Measurements from ENCODE around the gene GNAQ. TPM values are rescaled to one million over a fixed set of nuclear protein-coding genes. Genes with fewer than 3 reads are reported as not detected.

The GNAQ gene
- total RNA-seq, 4 donors from 2014 or later: 64.0 to 80.4 (median 69.2) TPM

DNA sequence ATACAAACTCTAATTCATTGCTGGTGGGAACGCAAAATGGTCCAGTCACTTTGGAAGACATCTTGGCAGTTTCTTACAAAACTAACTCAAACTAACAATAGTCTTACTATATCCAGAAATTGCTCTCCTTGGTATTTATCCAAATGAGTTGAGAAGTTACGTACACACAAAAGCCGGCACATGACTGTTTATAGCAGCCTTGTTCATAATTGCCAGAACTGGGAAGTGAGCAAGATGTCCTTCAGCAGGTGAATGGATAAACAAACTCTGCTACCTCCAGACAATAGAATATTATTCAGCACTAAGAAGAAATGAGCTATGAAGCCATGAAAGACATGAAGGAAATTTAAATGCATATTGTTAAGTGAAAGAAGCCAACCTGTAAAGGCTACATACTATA, 17.9 kb upstream of the GNAQ start:
- Histone ChIP-seq H3K27me3 (no peaks in the 10 kb centered on the region), H3K4me1 (peaks cover 0 to 3% (median 0%) of the 10 kb centered on the region in 4 donors), H3K4me3 (no peak overlapping the region), H3K9me3 (no peaks in the 10 kb centered on the region), H3K36me3 (no peaks in the 10 kb centered on the region), H3K27ac (replicated peaks in 1 of 4) (no peak overlapping the region)
- no peak for DNase-seq (ENCODE audit: extremely low spot score)
- intact Hi-C loops (cut with DNase I): no loop called here
- TF ChIP-seq POLR2AphosphoS5 (IDR thresholded peaks at IDR 0.05): no peak
- TF ChIP-seq EP300 (IDR thresholded peaks at IDR 0.05): no peak
- no peak for TF ChIP-seq POLR2A (IDR thresholded peaks at IDR 0.05; ENCODE audit: low read depth)
- TF ChIP-seq, protein P1, sequence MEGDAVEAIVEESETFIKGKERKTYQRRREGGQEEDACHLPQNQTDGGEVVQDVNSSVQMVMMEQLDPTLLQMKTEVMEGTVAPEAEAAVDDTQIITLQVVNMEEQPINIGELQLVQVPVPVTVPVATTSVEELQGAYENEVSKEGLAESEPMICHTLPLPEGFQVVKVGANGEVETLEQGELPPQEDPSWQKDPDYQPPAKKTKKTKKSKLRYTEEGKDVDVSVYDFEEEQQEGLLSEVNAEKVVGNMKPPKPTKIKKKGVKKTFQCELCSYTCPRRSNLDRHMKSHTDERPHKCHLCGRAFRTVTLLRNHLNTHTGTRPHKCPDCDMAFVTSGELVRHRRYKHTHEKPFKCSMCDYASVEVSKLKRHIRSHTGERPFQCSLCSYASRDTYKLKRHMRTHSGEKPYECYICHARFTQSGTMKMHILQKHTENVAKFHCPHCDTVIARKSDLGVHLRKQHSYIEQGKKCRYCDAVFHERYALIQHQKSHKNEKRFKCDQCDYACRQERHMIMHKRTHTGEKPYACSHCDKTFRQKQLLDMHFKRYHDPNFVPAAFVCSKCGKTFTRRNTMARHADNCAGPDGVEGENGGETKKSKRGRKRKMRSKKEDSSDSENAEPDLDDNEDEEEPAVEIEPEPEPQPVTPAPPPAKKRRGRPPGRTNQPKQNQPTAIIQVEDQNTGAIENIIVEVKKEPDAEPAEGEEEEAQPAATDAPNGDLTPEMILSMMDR (IDR thresholded peaks at IDR 0.05): no peak
- 50% methylated on average over 3 of the region's 3 CpGs for WGBS

DNA sequence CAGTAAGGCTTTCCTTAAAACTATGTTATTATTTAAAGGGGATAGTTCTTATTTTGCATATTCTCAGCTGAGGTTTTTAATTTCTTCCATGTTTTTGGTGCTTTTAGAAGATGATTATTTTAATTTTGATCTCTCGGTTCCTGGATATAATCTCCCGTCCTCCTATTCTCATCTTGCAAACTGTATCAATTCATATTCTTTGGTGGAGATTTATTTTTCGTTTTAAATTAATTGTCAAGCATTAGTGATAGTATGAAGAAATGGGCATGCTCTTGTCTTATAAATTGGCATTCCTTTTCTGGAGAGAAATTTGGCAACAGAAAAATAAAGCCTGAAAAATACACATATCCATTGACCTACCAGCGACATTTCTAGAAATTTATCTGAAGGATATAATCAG, 15.5 kb upstream of the GNAQ start:
- Histone ChIP-seq H3K27me3 (no peaks in the 10 kb centered on the region), H3K4me3 (no peak overlapping the region), H3K9me3 (no peaks in the 10 kb centered on the region), H3K27ac (replicated peaks in 1 of 4) (no peak overlapping the region), H3K36me3 (no peaks in the 10 kb centered on the region), H3K4me1 (peaks cover 0 to 3% (median 0%) of the 10 kb centered on the region in 4 donors)
- intact Hi-C loops (cut with DNase I): no loop called here
- TF ChIP-seq, protein P1 (IDR thresholded peaks at IDR 0.05): no peak
- TF ChIP-seq EP300 (IDR thresholded peaks at IDR 0.05) (no peak), POLR2A (IDR thresholded peaks at IDR 0.05; ENCODE audit: low read depth) (no peak)
- WGBS: 93% methylated on average over 4 of the region's 4 CpGs
- no peak for DNase-seq (ENCODE audit: extremely low spot score)

DNA sequence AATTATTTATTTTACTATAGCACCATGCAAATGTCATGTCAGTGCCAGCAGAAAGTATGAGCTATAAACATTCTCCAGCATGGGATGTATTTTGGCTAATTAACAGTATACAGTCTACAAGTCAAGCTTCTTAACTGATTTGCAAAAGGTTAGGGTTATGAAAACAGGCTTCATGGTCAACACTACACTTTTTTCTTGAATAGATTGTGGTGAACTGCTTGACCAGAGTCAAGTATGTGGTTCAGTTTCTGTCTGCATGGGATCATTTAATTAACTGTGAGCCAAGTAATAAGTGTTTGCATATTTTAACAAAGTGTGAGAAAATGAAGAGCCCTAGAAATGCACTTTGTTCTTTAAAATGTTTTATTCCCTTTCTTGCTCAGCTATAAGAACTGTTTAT, 14.5 kb upstream of the GNAQ start:
- Histone ChIP-seq H3K36me3 (no peaks in the 10 kb centered on the region), H3K27me3 (no peaks in the 10 kb centered on the region), H3K27ac (replicated peaks in 1 of 4) (no peak overlapping the region), H3K9me3 (no peaks in the 10 kb centered on the region), H3K4me3 (no peak overlapping the region), H3K4me1 (peaks cover 0 to 3% (median 0%) of the 10 kb centered on the region in 4 donors)
- TF ChIP-seq EP300 (IDR thresholded peaks at IDR 0.05) (no peak), POLR2A (IDR thresholded peaks at IDR 0.05; ENCODE audit: low read depth) (no peak), POLR2AphosphoS5 (IDR thresholded peaks at IDR 0.05) (no peak)
- TF ChIP-seq, protein P1 (IDR thresholded peaks at IDR 0.05): no peak
- no peak for DNase-seq (ENCODE audit: extremely low spot score)
- intact Hi-C loops (cut with DNase I): no loop called here

DNA sequence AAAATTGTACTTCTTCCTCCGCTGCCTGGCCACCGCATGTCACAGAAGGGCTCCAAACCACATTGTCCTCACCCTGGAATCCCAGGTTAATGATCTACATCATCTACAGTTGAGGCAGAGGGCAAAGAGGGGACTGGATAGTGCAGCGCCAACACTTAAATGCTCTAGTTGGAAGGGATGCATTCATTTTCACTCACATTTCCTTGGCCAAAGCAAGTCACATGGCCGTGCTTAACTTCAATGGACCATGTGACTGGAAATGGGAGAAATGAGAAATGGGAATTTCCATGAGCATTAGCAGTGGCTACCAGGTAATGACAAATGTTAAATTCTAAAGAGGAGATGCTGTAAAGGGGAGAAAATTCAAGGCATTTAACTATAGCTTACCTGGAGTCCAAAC, 13.3 kb upstream of the GNAQ start:
- H3K27ac ChIP-seq (replicated peaks in 1 of 4): no peak overlapping the region
- WGBS: 84% methylated on average over 4 of the region's 4 CpGs
- H3K4me1 ChIP-seq: peaks cover 0 to 3% (median 0%) of the 10 kb centered on the region in 4 donors
- H3K27me3 ChIP-seq: no peaks in the 10 kb centered on the region
- TF ChIP-seq POLR2AphosphoS5 (IDR thresholded peaks at IDR 0.05): no peak
- TF ChIP-seq EP300 (IDR thresholded peaks at IDR 0.05): no peak
- TF ChIP-seq POLR2A (IDR thresholded peaks at IDR 0.05; ENCODE audit: low read depth): no peak
- TF ChIP-seq, protein P1 (IDR thresholded peaks at IDR 0.05): no peak
- no peaks in the 10 kb centered on the region for H3K9me3 ChIP-seq
- H3K4me3 ChIP-seq: no peak overlapping the region
- H3K36me3 ChIP-seq: no peaks in the 10 kb centered on the region
- DNase-seq (ENCODE audit: extremely low spot score): no peak
- intact Hi-C loops (cut with DNase I): no loop called here

DNA sequence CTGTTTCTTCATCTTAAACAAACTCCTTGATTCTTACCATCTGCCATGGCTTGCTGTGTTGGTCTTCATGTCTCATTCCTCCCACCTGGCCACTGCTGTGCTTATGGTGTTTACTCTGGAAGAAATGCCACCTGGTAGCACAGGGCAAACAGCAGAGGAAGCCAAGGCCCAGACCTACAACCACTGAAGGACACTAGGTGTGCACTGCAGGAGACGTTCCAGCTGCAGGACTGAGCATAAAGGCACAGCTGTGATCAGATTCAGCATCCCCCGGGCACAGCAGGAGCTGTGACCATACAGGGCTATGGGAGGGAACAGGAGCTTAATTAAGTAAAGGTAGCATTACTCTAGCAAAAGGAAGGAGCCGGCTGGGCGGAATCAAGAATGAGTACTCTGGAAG, 12.6 kb upstream of the GNAQ start:
- no peaks in the 10 kb centered on the region for H3K9me3 ChIP-seq
- no peaks in the 10 kb centered on the region for H3K36me3 ChIP-seq
- DNase-seq (ENCODE audit: extremely low spot score): no peak
- WGBS: 89% methylated on average over 4 of the region's 4 CpGs
- H3K4me3 ChIP-seq: no peak overlapping the region
- TF ChIP-seq POLR2A (IDR thresholded peaks at IDR 0.05; ENCODE audit: low read depth) (no peak), POLR2AphosphoS5 (IDR thresholded peaks at IDR 0.05) (no peak), EP300 (IDR thresholded peaks at IDR 0.05) (no peak)
- TF ChIP-seq, protein P1 (IDR thresholded peaks at IDR 0.05): no peak
- H3K27ac ChIP-seq (replicated peaks in 1 of 4): no peak overlapping the region
- peaks cover 0 to 3% (median 0%) of the 10 kb centered on the region in 4 donors for H3K4me1 ChIP-seq
- no peaks in the 10 kb centered on the region for H3K27me3 ChIP-seq
- intact Hi-C loops (cut with DNase I): no loop called here
